ENCODE measurements around the gene SLC22A12.
"Not testable (repeated sequence)": the region's sequence is repeated elsewhere in the genome, so short reads cannot be mapped to it uniquely, and the experiment has no call there.

SLC22A12 gene

GRCh38 chr11:64586366-64586765, 4.7 kb upstream of the SLC22A12 start:
- no peak for DNase-seq (ENCODE audit: low read depth in 2 of 2)

DNA sequence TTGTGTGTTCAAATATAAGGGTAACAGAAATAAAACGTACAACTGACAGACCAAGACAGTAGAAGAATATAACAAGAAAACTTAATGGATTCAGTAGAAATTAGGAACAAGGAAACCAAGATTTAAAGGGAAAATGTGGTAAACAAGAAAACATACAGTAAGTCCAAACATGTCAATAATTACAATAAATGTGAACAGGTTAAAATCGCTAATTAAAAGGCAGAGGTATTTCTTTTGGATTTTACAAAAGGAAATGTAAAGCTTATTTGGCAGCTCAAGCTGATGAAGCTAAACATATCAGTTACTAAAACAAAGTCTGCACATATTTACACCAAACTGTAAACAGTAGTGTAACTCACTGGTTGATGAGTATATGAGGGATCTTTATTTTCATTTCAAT, 2.3 kb upstream of the SLC22A12 start:
- DNase-seq (ENCODE audit: low read depth in 2 of 2): no peak

DNA sequence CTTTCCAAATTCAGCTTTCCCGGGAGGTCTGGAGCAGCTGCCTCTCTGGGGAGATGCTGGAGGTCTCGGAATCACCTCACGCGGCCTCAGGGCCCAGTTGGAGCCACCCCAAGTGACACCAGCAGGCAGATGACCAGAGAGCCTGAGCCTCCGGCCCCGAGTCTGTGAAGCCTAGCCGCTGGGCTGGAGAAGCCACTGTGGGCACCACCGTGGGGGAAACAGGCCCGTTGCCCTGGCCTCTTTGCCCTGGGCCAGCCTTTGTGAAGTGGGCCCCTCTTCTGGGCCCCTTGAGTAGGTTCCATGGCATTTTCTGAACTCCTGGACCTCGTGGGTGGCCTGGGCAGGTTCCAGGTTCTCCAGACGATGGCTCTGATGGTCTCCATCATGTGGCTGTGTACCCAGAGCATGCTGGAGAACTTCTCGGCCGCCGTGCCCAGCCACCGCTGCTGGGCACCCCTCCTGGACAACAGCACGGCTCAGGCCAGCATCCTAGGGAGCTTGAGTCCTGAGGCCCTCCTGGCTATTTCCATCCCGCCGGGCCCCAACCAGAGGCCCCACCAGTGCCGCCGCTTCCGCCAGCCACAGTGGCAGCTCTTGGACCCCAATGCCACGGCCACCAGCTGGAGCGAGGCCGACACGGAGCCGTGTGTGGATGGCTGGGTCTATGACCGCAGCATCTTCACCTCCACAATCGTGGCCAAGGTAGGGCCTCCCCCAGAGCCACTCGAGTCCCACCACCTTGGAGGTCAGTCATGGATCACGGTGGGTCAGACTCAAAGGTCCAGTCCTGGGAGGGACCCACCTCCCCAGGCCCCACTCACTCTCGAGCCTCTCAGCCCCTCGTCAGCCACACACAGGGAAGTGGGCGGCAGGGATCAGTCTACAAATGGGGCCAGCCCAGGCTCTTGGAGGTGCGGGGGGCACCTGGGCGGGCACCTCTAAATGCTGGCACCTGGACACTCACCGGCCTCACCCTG, 525 bp downstream of the SLC22A12 start:
- DNase-seq (ENCODE audit: low read depth in 2 of 2): no peak

DNA sequence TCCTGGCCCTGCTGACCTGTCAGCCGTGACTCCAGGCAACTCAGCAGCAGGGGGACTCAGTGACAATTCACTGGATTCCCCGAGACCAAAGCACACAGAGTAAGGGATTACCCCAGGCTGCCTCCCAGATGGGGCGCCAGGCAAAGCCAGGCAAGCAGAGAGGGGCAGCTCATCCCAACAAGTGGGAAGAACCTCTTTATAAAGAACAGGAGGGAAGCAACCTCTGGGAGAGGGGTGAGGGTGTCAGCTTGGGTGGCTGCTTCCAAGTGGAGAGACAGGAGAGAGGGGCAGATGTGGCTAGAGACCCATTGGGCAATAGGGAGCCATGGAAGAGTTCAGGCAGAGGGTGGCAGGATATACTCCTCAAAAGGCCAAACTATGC, 1.2 kb downstream of the SLC22A12 start:
- no peak for DNase-seq (ENCODE audit: low read depth in 2 of 2)

- no peak for DNase-seq (ENCODE audit: low read depth in 2 of 2)
Observed at GRCh38 chr11:64592656-64593055, 1.6 kb downstream of the SLC22A12 start.

GRCh38 chr11:64593156-64594105, 2.4 kb downstream of the SLC22A12 start:
- no peak for DNase-seq (ENCODE audit: low read depth in 2 of 2)

- DNase-seq (ENCODE audit: low read depth in 2 of 2): no peak
Observed at GRCh38 chr11:64594159-64594939, 3.3 kb downstream of the SLC22A12 start.

GRCh38 chr11:64595922-64596321, 4.9 kb downstream of the SLC22A12 start:
- not testable (repeated sequence) for DNase-seq (ENCODE audit: low read depth in 2 of 2)

GRCh38 chr11:64597671-64598101, 6.7 kb downstream of the SLC22A12 start:
- no peak for DNase-seq (ENCODE audit: low read depth in 2 of 2)

GRCh38 chr11:64598106-64598796, 7.2 kb downstream of the SLC22A12 start:
- no peak for DNase-seq (ENCODE audit: low read depth in 2 of 2)

DNA sequence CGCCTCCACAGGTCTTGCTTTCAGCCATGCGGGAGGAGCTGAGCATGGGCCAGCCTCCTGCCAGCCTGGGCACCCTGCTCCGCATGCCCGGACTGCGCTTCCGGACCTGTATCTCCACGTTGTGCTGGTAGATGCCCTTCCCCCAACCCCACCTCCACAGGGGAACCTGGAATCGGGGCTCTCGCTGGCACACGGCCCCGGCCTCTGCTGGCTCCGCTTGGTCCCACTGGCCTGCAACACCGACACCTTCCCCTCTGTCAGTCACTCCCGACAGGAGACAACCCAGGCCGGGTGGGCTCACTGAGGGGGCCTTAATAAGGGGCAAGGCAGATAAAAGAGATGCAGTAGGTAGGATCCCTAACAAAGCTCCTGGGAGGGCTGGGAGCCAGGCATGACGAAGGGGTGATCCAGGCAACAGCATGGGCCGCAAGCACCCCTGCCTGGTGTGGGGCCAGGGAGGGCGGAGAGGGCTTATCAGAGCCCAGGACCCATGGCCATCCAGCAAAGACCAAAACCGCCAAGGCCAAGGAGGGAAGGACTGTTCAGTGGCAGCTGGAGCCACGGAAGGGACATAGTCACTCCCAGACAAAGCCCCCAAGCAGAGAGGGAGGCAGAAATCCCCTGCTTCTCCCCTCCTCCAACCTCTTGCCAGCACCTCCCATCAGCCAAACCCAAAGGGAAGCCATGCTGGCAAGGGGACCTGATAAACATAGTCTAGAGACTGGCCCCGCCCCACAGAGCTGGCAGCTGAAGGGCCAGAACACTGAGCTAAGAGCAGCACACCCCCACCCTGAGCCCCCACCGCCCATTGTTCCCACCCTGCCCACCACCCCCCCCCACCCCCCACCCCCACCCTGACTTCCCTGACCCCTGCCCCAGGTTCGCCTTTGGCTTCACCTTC, 8.0 kb downstream of the SLC22A12 start:
- no peak for DNase-seq (ENCODE audit: low read depth in 2 of 2)

DNA sequence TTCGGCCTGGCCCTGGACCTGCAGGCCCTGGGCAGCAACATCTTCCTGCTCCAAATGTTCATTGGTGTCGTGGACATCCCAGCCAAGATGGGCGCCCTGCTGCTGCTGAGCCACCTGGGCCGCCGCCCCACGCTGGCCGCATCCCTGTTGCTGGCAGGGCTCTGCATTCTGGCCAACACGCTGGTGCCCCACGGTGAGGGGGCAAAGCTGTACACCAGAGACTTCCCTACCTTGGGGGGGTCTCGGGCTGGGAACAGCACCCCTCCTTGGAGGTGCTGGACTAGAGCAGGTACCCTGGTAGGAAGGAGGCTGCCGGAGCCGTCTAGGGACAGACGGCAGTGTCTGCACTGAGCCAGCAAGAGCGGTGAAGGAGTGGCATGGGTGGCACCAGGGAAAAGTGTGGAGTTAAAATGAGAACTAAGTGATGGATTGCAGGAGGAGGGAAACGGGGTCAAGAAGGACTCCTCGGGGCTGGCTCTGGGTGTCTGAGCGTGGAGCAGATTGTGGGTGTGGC, 8.7 kb downstream of the SLC22A12 start:
- DNase-seq (ENCODE audit: low read depth in 2 of 2): no peak

DNA sequence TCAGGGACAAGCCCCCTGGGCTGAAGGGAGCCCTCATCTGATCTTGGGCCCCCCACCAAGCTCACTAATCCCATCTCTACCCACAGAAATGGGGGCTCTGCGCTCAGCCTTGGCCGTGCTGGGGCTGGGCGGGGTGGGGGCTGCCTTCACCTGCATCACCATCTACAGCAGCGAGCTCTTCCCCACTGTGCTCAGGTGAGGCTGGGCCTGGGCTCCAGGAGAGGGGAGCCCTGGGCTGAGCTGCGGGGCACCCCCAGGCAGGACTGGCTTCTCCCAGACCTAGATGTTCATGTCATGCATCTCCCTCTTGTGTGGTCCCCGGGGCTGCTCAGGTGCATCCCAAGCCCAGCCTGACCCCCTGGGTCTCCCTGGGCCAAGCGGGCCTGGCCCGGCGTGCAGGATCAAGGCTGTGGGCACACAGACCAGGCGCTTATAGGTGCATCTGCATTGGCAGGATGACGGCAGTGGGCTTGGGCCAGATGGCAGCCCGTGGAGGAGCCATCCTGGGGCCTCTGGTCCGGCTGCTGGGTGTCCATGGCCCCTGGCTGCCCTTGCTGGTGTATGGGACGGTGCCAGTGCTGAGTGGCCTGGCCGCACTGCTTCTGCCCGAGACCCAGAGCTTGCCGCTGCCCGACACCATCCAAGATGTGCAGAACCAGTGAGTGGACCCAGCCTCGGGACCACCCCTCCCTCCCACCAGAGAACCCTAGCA, 9.4 kb downstream of the SLC22A12 start:
- DNase-seq (ENCODE audit: low read depth in 2 of 2): no peak

GRCh38 chr11:64601605-64602465, 10.8 kb downstream of the SLC22A12 start:
- DNase-seq (ENCODE audit: low read depth in 2 of 2): no peak

DNA sequence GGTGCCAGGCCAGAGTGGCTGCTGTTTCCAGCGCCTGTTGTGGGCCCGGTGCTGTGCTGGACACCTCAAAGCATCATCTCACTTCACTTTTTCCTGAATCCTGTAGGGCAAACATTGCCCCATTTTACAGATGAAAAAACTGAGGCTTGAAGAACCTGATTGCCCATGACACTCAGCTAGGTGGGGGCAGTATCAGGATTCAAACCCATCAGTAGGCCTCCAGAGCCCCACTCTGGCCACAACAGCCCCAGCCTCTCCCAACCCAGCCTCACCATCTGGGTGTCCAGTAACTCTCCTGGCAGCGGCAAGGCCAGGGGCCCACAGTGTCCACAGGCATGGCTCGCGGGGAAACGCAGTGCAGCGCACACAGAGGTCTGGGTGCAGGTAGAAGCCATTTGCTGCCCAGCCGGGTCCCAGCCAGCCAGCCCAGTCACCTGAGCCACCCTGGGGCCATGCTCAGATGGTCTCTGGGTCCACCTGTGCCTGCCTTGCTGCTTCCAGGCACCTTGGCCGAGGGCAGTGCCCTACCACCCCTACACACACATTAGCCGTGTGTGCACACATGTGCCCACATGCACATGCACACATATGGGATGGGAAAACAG, 11.5 kb downstream of the SLC22A12 start:
- no peak for DNase-seq (ENCODE audit: low read depth in 2 of 2)

GRCh38 chr11:64603411-64604110, 12.5 kb downstream of the SLC22A12 start:
- no peak for DNase-seq (ENCODE audit: low read depth in 2 of 2)
